Neural cell (in vitro differentiated cells): ENCODE results near the gene C20orf202.

Experiments used
- CTCF ChIP-seq: fragments of 450-650 bp; IDR thresholded peaks from 2 replicates; pipeline ENCODE4 v1.5.1; 2014; ENCODE audit warnings: antibody characterized with exemption, mild to moderate bottlenecking, moderate library complexity; ENCODE audit not compliant: poor library complexity, severe bottlenecking
- EP300 ChIP-seq: fragments of 450-650 bp; conservative IDR thresholded peaks from 2 replicates; pipeline ENCODE4 v1.6.1; 2014; ENCODE audit warnings: antibody characterized with exemption, mild to moderate bottlenecking, moderate library complexity; ENCODE audit not compliant: poor library complexity, severe bottlenecking
- EZH2 ChIP-seq: fragments of 200-600, 300-800 bp; shearing (Covaris generic), sonication (generic); IDR thresholded peaks from 2 replicates; pipeline ENCODE4 v1.6.1; 2014; ENCODE audit warnings: antibody characterized with exemption, low read length, borderline replicate concordance, mild to moderate bottlenecking; ENCODE audit not compliant: insufficient read depth, poor library complexity, severe bottlenecking
- TAF1 ChIP-seq: IDR thresholded peaks from 2 replicates; pipeline ENCODE4 v1.6.1; 2012; ENCODE audit warnings: low read depth

- TF ChIP-seq TAF1 = no peak
- TF ChIP-seq CTCF = no peak
- TF ChIP-seq EP300 = no peak
- TF ChIP-seq EZH2 = no peak
Measured at GRCh38 chr20:1212023-1212422, 8.8 kb downstream of the C20orf202 start.
